A549 (cell line): ENCODE results near the gene RPL29. TPM values are rescaled to one million over a fixed set of nuclear protein-coding genes. Genes with fewer than 3 reads are reported as not detected.

Experiments used
- ATAC-seq, 2 experiments: fragments of 200-7000 bp in 1 of 2; fragments of >200 bp in 1 of 2; cut with Nextera tagmentation in 1 of 2; cut with Tn5 transposase in 1 of 2; 3 replicates each; pipeline versions ENCODE4 v1.8.0 to v1.9.1; 2018 to 2020; ENCODE audit warnings: mild to moderate bottlenecking in 1 of 2, moderate library complexity in 1 of 2
- CTCF ChIA-PET: fragments of 300-600 bp; sonication (Branson Sonifier 250); formaldehyde crosslinking; extraction: SDS; loops from one replicate; lab custom pipeline; 2021; ENCODE audit warnings: antibody characterized with exemption, inconsistent platforms; lab: Yijun Ruan, JAX
- POLR2A ChIA-PET: fragments of 350-600 bp; formaldehyde crosslinking; extraction: SDS; loops from one replicate; lab custom pipeline; 2021; ENCODE audit warnings: antibody characterized with exemption, inconsistent platforms; lab: Yijun Ruan, JAX
- DNase-seq, 2 experiments: peaks; one replicate each; pipeline versions ENCODE4 v3.0.0 to v3.0.0-alpha.2; 2011 to 2016; ENCODE audit warnings: low read depth in 1 of 2, low spot score in 1 of 2
- FAIRE-seq: peaks from 2 replicates; lab custom pipeline; 2011; peaks lifted over from hg19 to GRCh38; lab: Jason Lieb, UNC
- H3K27ac ChIP-seq, 2 experiments: fragments of >200 bp; sonication (Bioruptor Twin); formaldehyde crosslinking; 3 replicates each; pipeline ENCODE4 v1.5.1; 2016 to 2017
- H3K4me1 ChIP-seq: fragments of >200 bp; sonication (Bioruptor Twin); formaldehyde crosslinking; 3 replicates; pipeline ENCODE4 v1.6.1; 2016
- H3K4me2 ChIP-seq: fragments of >200 bp; sonication (Bioruptor Twin); formaldehyde crosslinking; 3 replicates; pipeline ENCODE4 v1.6.1; 2016
- H3K4me3 ChIP-seq: fragments of >200 bp; sonication (Bioruptor Twin); formaldehyde crosslinking; 3 replicates; pipeline ENCODE4 v1.5.1; 2016
- H3K9me3 ChIP-seq: fragments of >200 bp; sonication (Bioruptor Twin); formaldehyde crosslinking; 3 replicates; pipeline ENCODE4 v1.6.1; 2016
- CBX2 ChIP-seq: fragments of 200-600 bp; sonication (generic); IDR thresholded peaks from 2 replicates; pipeline ENCODE4 v1.6.1; 2016; ENCODE audit warnings: low read depth, mild to moderate bottlenecking, borderline replicate concordance
- CEBPB ChIP-seq, 2 experiments: fragments of >200 bp in 1 of 2; sonication (Bioruptor Twin) in 1 of 2; formaldehyde crosslinking in 1 of 2; IDR thresholded peaks; 2 replicates each; pipeline ENCODE4 v1.6.1; 2012 to 2016
- CHD2 ChIP-seq: fragments of 150-350 bp; IDR thresholded peaks from 2 replicates; pipeline ENCODE4 v1.6.1; 2014; ENCODE audit warnings: low read length; ENCODE audit not compliant: partially characterized antibody
- EHMT2 ChIP-seq: fragments of 200-600 bp; sonication (generic); IDR thresholded peaks from 2 replicates; pipeline ENCODE4 v1.6.1; 2016; ENCODE audit warnings: antibody characterized with exemption, low read depth, mild to moderate bottlenecking, moderate library complexity
- FOXS1 ChIP-seq: fragments of 250-450 bp; sonication (Bioruptor Pico); IDR thresholded peaks from 2 replicates; pipeline ENCODE4 v1.5.0; 2020; ENCODE audit warnings: mild to moderate bottlenecking, moderate library complexity
- GATA3 ChIP-seq: IDR thresholded peaks from 2 replicates; pipeline ENCODE4 v1.6.1; 2012; ENCODE audit warnings: borderline replicate concordance
- HDAC2 ChIP-seq: fragments of 200-600 bp; sonication (generic); IDR thresholded peaks from 2 replicates; pipeline ENCODE4 v1.6.1; 2016
- JUN ChIP-seq, 2 experiments: fragments of >200 bp; sonication (Bioruptor Twin); formaldehyde crosslinking; IDR thresholded peaks; 2 replicates in 1 of 2; 3 replicates in 1 of 2; pipeline ENCODE4 v1.6.1; 2016 to 2017
- MAFK ChIP-seq: fragments of 450-650 bp; IDR thresholded peaks from 2 replicates; pipeline ENCODE4 v1.6.1; 2014; ENCODE audit not compliant: partially characterized antibody
- PHF8 ChIP-seq: fragments of 200-600 bp; sonication (generic); IDR thresholded peaks from 2 replicates; pipeline ENCODE4 v1.6.1; 2016; ENCODE audit warnings: low read depth, mild to moderate bottlenecking, antibody characterized with exemption, moderate library complexity, borderline replicate concordance
- POLR2AphosphoS2 ChIP-seq: conservative IDR thresholded peaks from 2 replicates; pipeline ENCODE4 v1.6.1; 2012; ENCODE audit warnings: low read length, improper control_type of control experiment, inconsistent platforms
- RAD21 ChIP-seq, 2 experiments: fragments of >200 bp in 1 of 2; sonication (Bioruptor Twin) in 1 of 2; formaldehyde crosslinking in 1 of 2; IDR thresholded peaks in 1 of 2; conservative IDR thresholded peaks in 1 of 2; 2 replicates in 1 of 2; 3 replicates in 1 of 2; pipeline ENCODE4 v1.6.1; 2012 to 2018; ENCODE audit warnings: inconsistent platforms in 1 of 2
- RCOR1 ChIP-seq: fragments of 150-350 bp; IDR thresholded peaks from 2 replicates; pipeline ENCODE4 v1.6.1; 2014; ENCODE audit warnings: antibody characterized with exemption, low read length, low read depth
- SREBF2 ChIP-seq: fragments of 450-650 bp; IDR thresholded peaks from 2 replicates; pipeline ENCODE4 v1.6.1; 2014; ENCODE audit warnings: mild to moderate bottlenecking, moderate library complexity
- TP53 ChIP-seq: fragments of 250-450 bp; sonication (Bioruptor Pico); IDR thresholded peaks from 2 replicates; pipeline ENCODE4 v1.5.0; 2021; ENCODE audit warnings: mild to moderate bottlenecking, moderate library complexity
- ZNF302 ChIP-seq: fragments of 250-450 bp; sonication (Bioruptor Pico); IDR thresholded peaks from 2 replicates; pipeline ENCODE4 v1.9.0; 2021; ENCODE audit warnings: inconsistent platforms, mild to moderate bottlenecking, moderate library complexity
- ZSCAN20 ChIP-seq: fragments of 250-450 bp; sonication (Bioruptor Pico); IDR thresholded peaks from 2 replicates; pipeline ENCODE4 v1.8.0; 2022; ENCODE audit warnings: mild to moderate bottlenecking, moderate library complexity
- WGBS: methylation state at CpG from one replicate; pipeline ENCODE4 v1.1.6; 2017; ENCODE audit errors: missing lambda C conversion rate; 5-methylcytosine and 5-hydroxymethylcytosine counted together
- polyA plus RNA-seq, 4 experiments: library from polyadenylated mRNA; depleted of rRNA in 3 of 4; stranded (reverse); fragments of >200 nt; fragmentation: RNase III in 1 of 4; extraction: RNeasy Plus Mini Kit Qiagen cat#74134 plus additional on column Dnase treatment in 1 of 4; gene quantifications; 2 replicates in 3 of 4; 3 replicates in 1 of 4; pipeline ENCODE4 v1.2.3, GENCODE V29; 2011 to 2017
- TF ChIP-seq, protein P1 (sequence below): fragments of 200-600 bp; sonication (generic); IDR thresholded peaks from 2 replicates; pipeline ENCODE4 v1.6.1; 2016; ENCODE audit warnings: antibody characterized with exemption, mild to moderate bottlenecking, moderate library complexity
- TF ChIP-seq, protein P2 (sequence below): IDR thresholded peaks from 2 replicates; pipeline ENCODE4 v1.6.1; 2012
- TF ChIP-seq, protein P3 (sequence below): fragments of >200 bp; sonication (Bioruptor Twin); formaldehyde crosslinking; IDR thresholded peaks from 2 replicates; pipeline ENCODE4 v1.6.1; 2016
- TF ChIP-seq, protein P4 (sequence below): fragments of 450-650 bp; IDR thresholded peaks from 2 replicates; pipeline ENCODE4 v1.6.1; 2014; ENCODE audit warnings: antibody characterized with exemption
- TF ChIP-seq, protein P5 (sequence below): fragments of 250-450 bp; sonication (Bioruptor Pico); IDR thresholded peaks from 2 replicates; pipeline ENCODE4 v1.5.0; 2021; ENCODE audit warnings: mild to moderate bottlenecking, moderate library complexity, borderline replicate concordance
- TF ChIP-seq, protein P6 (sequence below): fragments of 250-450 bp; sonication (Bioruptor Pico); IDR thresholded peaks from 2 replicates; pipeline ENCODE4 v1.5.0; 2020; ENCODE audit warnings: low read depth, mild to moderate bottlenecking, moderate library complexity

The RPL29 gene
- polyA plus RNA-seq, 2 of the 4 experiments (the other 2 are of a cell fraction), result 808 to 1,152 TPM

DNA sequence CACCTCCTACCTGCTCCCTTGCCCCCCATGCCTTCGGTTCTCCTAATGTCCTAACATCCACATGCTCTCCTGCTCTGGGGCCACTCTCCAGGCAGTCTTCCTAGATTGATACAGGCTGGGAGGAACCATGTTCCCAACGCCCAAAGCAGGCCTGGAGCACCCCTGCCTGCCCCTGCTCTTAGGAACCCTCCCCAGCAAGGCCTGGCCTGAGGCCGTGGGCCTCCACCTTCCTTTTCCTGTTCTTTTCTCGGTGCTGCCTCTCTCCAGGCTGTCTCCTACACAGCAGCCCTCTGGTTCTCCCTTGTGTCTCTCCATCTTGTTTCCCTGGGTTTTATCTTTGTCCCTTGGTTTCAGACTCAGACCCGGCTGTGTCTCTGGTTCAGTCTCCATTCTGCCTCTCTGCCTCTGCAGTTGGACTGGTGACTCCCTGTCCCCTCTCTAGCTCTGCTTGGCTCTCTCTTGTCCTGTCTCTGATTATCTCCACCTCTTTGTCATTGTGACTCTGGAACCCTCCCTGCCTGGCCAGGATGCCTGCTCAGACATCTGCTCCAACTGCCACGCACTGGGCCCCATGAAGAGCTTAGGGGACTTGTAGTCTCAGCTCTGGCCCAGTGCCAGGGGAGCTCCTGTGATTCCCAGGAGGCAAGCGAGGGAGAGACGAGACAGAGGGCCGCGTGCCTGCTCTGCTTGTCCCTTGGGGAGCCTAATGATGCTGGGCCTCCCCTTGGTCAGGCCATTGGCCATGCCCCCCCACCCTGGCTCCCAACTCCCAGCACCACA lies 26.0 kb upstream of the RPL29 start:
- FAIRE-seq, result no peak
- H3K9me3 ChIP-seq, result no peaks in the 10 kb centered on the region
- H3K27ac ChIP-seq, result no peak overlapping the region
- no peak for DNase-seq
- no peak overlapping the region for H3K4me3 ChIP-seq
- no peak for TF ChIP-seq EHMT2
- no peak for TF ChIP-seq RAD21 (conservative IDR thresholded peaks at IDR 0.05 in 1 of 2, IDR thresholded peaks at IDR 0.05 in 1 of 2)
- TF ChIP-seq, protein P1, sequence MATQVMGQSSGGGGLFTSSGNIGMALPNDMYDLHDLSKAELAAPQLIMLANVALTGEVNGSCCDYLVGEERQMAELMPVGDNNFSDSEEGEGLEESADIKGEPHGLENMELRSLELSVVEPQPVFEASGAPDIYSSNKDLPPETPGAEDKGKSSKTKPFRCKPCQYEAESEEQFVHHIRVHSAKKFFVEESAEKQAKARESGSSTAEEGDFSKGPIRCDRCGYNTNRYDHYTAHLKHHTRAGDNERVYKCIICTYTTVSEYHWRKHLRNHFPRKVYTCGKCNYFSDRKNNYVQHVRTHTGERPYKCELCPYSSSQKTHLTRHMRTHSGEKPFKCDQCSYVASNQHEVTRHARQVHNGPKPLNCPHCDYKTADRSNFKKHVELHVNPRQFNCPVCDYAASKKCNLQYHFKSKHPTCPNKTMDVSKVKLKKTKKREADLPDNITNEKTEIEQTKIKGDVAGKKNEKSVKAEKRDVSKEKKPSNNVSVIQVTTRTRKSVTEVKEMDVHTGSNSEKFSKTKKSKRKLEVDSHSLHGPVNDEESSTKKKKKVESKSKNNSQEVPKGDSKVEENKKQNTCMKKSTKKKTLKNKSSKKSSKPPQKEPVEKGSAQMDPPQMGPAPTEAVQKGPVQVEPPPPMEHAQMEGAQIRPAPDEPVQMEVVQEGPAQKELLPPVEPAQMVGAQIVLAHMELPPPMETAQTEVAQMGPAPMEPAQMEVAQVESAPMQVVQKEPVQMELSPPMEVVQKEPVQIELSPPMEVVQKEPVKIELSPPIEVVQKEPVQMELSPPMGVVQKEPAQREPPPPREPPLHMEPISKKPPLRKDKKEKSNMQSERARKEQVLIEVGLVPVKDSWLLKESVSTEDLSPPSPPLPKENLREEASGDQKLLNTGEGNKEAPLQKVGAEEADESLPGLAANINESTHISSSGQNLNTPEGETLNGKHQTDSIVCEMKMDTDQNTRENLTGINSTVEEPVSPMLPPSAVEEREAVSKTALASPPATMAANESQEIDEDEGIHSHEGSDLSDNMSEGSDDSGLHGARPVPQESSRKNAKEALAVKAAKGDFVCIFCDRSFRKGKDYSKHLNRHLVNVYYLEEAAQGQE, result no peak
- TF ChIP-seq, protein P2, sequence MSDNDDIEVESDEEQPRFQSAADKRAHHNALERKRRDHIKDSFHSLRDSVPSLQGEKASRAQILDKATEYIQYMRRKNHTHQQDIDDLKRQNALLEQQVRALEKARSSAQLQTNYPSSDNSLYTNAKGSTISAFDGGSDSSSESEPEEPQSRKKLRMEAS, result no peak
- TF ChIP-seq CEBPB (IDR thresholded peaks at IDR 0.05), result no peak
- no peak for TF ChIP-seq RCOR1
- no peak for TF ChIP-seq ZNF302 (CRISPR knock-in tag)
- TF ChIP-seq TP53 (CRISPR knock-in tag), result no peak
- TF ChIP-seq, protein P3, sequence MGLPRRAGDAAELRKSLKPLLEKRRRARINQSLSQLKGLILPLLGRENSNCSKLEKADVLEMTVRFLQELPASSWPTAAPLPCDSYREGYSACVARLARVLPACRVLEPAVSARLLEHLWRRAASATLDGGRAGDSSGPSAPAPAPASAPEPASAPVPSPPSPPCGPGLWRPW, result no peak
- TF ChIP-seq HDAC2, result no peak
- TF ChIP-seq CBX2, result no peak
- TF ChIP-seq MAFK, result no peak
- no peak for TF ChIP-seq JUN (IDR thresholded peaks at IDR 0.05)
- TF ChIP-seq CHD2, result no peak
- TF ChIP-seq PHF8, result no peak
- TF ChIP-seq, protein P4, sequence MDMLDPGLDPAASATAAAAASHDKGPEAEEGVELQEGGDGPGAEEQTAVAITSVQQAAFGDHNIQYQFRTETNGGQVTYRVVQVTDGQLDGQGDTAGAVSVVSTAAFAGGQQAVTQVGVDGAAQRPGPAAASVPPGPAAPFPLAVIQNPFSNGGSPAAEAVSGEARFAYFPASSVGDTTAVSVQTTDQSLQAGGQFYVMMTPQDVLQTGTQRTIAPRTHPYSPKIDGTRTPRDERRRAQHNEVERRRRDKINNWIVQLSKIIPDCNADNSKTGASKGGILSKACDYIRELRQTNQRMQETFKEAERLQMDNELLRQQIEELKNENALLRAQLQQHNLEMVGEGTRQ, result no peak
- TF ChIP-seq, all 56 proteins: peak for 0
- CTCF ChIA-PET, result interaction anchor here (1.4 to 10.8 kb wide), 3 partner anchors 10 to 30 kb away, joined by 3 to 96 read pairs (median 3); no protein-coding TSS in a partner anchor
- WGBS, result 80% methylated on average over 5 of the region's 10 CpGs
- Histone ChIP-seq H3K4me1 (no peaks in the 10 kb centered on the region), H3K4me2 (no peak overlapping the region)
- peak in 1 of 2 experiments; percentile 19; a peak in 3 of 6 replicates for ATAC-seq
- POLR2A ChIA-PET, result no interaction called here

DNA sequence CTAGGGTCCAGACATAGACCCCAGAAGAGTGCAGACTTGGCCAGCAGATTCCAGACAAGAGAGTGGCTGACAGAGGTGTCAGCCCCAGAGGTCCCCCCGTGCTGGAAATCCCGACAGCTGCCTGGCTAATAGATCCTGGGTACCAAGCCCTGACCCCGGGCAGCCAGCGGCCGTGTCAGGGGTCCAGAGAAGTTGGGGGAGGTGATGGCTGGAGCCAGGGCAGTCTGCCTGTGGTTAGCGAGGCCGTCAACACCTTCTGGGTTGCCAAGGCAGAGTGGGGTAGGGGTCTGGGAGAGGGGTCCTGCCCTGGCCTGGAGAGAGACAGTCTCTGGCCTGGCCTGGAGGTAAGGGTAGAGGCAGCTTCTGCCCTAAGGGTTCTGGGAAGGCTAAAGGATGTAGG lies 25.1 kb upstream of the RPL29 start:
- Histone ChIP-seq H3K4me3 (no peak overlapping the region), H3K4me1 (no peaks in the 10 kb centered on the region), H3K27ac (no peak overlapping the region), H3K9me3 (no peaks in the 10 kb centered on the region), H3K4me2 (no peak overlapping the region)
- ChIA-PET CTCF (interaction anchor here (0.9 to 10.8 kb wide), 2 partner anchors 17 to 19 kb away, joined by 3 to 96 read pairs; no protein-coding TSS in a partner anchor), POLR2A (no interaction called here)
- WGBS, result no CpG with 5 or more reads among the region's 7 CpGs
- DNase-seq (no peak), FAIRE-seq (no peak), ATAC-seq (no peak)
- TF ChIP-seq POLR2AphosphoS2 (no peak), HDAC2 (no peak), PHF8 (no peak), TP53 (CRISPR knock-in tag) (no peak), CEBPB (IDR thresholded peaks at IDR 0.05) (no peak), FOXS1 (CRISPR knock-in tag) (no peak), ZSCAN20 (CRISPR knock-in tag) (no peak), SREBF2 (no peak), GATA3 (no peak)
- TF ChIP-seq, protein P5, sequence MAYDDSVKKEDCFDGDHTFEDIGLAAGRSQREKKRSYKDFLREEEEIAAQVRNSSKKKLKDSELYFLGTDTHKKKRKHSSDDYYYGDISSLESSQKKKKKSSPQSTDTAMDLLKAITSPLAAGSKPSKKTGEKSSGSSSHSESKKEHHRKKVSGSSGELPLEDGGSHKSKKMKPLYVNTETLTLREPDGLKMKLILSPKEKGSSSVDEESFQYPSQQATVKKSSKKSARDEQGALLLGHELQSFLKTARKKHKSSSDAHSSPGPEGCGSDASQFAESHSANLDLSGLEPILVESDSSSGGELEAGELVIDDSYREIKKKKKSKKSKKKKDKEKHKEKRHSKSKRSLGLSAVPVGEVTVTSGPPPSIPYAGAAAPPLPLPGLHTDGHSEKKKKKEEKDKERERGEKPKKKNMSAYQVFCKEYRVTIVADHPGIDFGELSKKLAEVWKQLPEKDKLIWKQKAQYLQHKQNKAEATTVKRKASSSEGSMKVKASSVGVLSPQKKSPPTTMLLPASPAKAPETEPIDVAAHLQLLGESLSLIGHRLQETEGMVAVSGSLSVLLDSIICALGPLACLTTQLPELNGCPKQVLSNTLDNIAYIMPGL, result no peak
- TF ChIP-seq, protein P6, sequence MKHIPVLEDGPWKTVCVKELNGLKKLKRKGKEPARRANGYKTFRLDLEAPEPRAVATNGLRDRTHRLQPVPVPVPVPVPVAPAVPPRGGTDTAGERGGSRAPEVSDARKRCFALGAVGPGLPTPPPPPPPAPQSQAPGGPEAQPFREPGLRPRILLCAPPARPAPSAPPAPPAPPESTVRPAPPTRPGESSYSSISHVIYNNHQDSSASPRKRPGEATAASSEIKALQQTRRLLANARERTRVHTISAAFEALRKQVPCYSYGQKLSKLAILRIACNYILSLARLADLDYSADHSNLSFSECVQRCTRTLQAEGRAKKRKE, result no peak
- TF ChIP-seq, protein P3, result no peak
- TF ChIP-seq, protein P4, result no peak
